Spleen (tissue), 11 donors: Measurements from ENCODE around the gene CDKL1. TPM values are rescaled to one million over a fixed set of nuclear protein-coding genes. Genes with fewer than 3 reads are reported as not detected.
"Not testable (repeated sequence)": the region's sequence is repeated elsewhere in the genome, so short reads cannot be mapped to it uniquely, and the experiment has no call there.

Source experiments
- DNase-seq: peaks from one replicate; pipeline ENCODE4 v3.0.0-alpha.2; 2020
- H3K27ac ChIP-seq, 8 donors: fragments of 200-600 bp; sonication (generic) in 7 of 8; 1 replicate in 4 of 8; 2 replicates in 4 of 8; pipeline versions ENCODE4 v1.5.0 to v1.8.0; 2016 to 2021; ENCODE audit warnings: inconsistent platforms in 4 of 8, mild to moderate bottlenecking in 4 of 8, moderate library complexity in 1 of 8
- H3K27me3 ChIP-seq, 7 donors: fragments of 200-600 bp; sonication (generic) in 6 of 7; replicated peaks in 1 of 7; 1 replicate in 4 of 7; 2 replicates in 3 of 7; pipeline versions ENCODE4 v1.5.0 to v1.8.0; 2016 to 2021; ENCODE audit warnings: inconsistent platforms in 3 of 7, mild to moderate bottlenecking in 1 of 7
- H3K36me3 ChIP-seq, 6 donors: fragments of 200-600 bp; sonication (generic) in 5 of 6; 1 replicate in 4 of 6; 2 replicates in 2 of 6; pipeline versions ENCODE4 v1.5.0 to v1.8.0; 2016 to 2021; ENCODE audit warnings: inconsistent platforms in 2 of 6
- H3K4me1 ChIP-seq, 6 donors: fragments of 200-600 bp; sonication (generic) in 5 of 6; 1 replicate in 3 of 6; 2 replicates in 3 of 6; pipeline versions ENCODE4 v1.5.0 to v1.8.0; 2016 to 2021; ENCODE audit warnings: inconsistent platforms in 3 of 6
- H3K4me3 ChIP-seq, 8 donors: fragments of 200-600 bp; sonication (generic) in 7 of 8; 1 replicate in 4 of 8; 2 replicates in 4 of 8; pipeline versions ENCODE4 v1.5.0 to v1.8.0; 2016 to 2021; ENCODE audit warnings: inconsistent platforms in 4 of 8, mild to moderate bottlenecking in 4 of 8, moderate library complexity in 2 of 8
- H3K9me3 ChIP-seq, 8 donors: fragments of 200-600 bp; sonication (generic) in 7 of 8; 1 replicate in 4 of 8; 2 replicates in 4 of 8; pipeline versions ENCODE4 v1.5.0 to v1.8.0; 2016 to 2021; ENCODE audit warnings: inconsistent platforms in 4 of 8
- CTCF ChIP-seq, 11 experiments: fragments of 200-600 bp in 7 of 11; fragments of 450-650 bp in 4 of 11; sonication (generic) in 4 of 11; IDR thresholded peaks in 8 of 11; conservative IDR thresholded peaks in 3 of 11; 1 replicate in 7 of 11; 2 replicates in 4 of 11; pipeline versions ENCODE4 v1.4.0 to v1.8.0; 2016 to 2021; ENCODE audit warnings: antibody characterized with exemption in 11 of 11, inconsistent platforms in 4 of 11, mild to moderate bottlenecking in 1 of 11
- POLR2A ChIP-seq, 3 donors: fragments of 450-650 bp; IDR thresholded peaks; one replicate each; pipeline ENCODE4 v1.5.1; 2017; ENCODE audit warnings: antibody characterized with exemption in 3 of 3, mild to moderate bottlenecking in 1 of 3
- POLR2AphosphoS5 ChIP-seq, 3 donors: sonication (generic); formaldehyde crosslinking; IDR thresholded peaks; one replicate each; pipeline ENCODE4 v1.5.1; 2017; ENCODE audit warnings: antibody characterized with exemption in 3 of 3
- WGBS, 5 donors: extraction: QIAGEN DNeasy Blood & Tissue Kit in 3 of 5; methylation state at CpG; one replicate each; pipeline versions ENCODE4 v1.1.5 to v1.1.7; 2013 to 2018; 5-methylcytosine and 5-hydroxymethylcytosine counted together
- intact Hi-C: fragments of 100-400 bp; cut with DNase I; formaldehyde crosslinking; loops from one replicate; pipeline ENCODE4 v1.15.0; 2023; ENCODE audit warnings: low total_unique reads
- polyA plus RNA-seq, 3 donors: library from polyadenylated mRNA; stranded (reverse); fragments of 200-250 nt; gene quantifications; one replicate each; pipeline ENCODE4 v1.2.1, GENCODE V29; 2013
- total RNA-seq, 7 donors: library from RNA; depleted of rRNA in 3 of 7; stranded (reverse); fragments of >200 nt in 3 of 7; fragmentation: NEBNext Ultra II Directional in 4 of 7; extraction: Animal tissue kit (Norgen Biotek cat#: 25700) in 4 of 7; gene quantifications; one replicate each; pipeline versions ENCODE4 v1.1.0 to v1.2.1, GENCODE V29; 2016 to 2021
- donor health status: healthy with polysubstance abuse.
- donor health status: DM: no; HTN: no; CAD: no; lungs with moderate emphysema.
- donor health status: DM: no; HTN: no; CAD: no.
- donor health status: Bipolar disorder and iron deficiency.
- donor health status: healthy.
- donor health status: DM: no; HTN: no; CAD: no.
- donor health status: DM: yes; HTN: yes; CAD: no.

The CDKL1 gene
- total and polyA plus RNA-seq, 10 donors: 1.7 to 310 (median 17.6) TPM

- H3K36me3 ChIP-seq: peaks cover 0 to 18% (median 0%) of the 10 kb centered on the region in 6 donors
- intact Hi-C loops: no loop called here
- TF ChIP-seq POLR2A (IDR thresholded peaks at IDR 0.05) (no peak), CTCF (IDR thresholded peaks at IDR 0.05 in 8 of 11, conservative IDR thresholded peaks at IDR 0.05 in 3 of 11) (peak in 8 of 11 experiments; percentile 36 to 69 (median 50))
- WGBS, 5 donors: 49 to 72% (median 55%) methylated on average over 4 of the region's 4 CpGs
- H3K9me3 ChIP-seq: no peaks in the 10 kb centered on the region
- DNase-seq: no peak
- no peak overlapping the region for H3K4me3 ChIP-seq
- H3K4me1 ChIP-seq: peaks cover 14 to 60% (median 28%) of the 10 kb centered on the region in 6 donors
- no peak overlapping the region for H3K27ac ChIP-seq
- no peaks in the 10 kb centered on the region for H3K27me3 ChIP-seq
Observed at GRCh38 chr14:50318031-50318626, 78.6 kb downstream of the CDKL1 start.

GRCh38 chr14:50314098-50314497 lies 82.6 kb downstream of the CDKL1 start:
- H3K9me3 ChIP-seq, H3K36me3 ChIP-seq, H3K4me3 ChIP-seq, DNase-seq, H3K27me3 ChIP-seq, intact Hi-C loops, H3K27ac ChIP-seq: not testable (repeated sequence)
- 93 to 98% (median 96%) methylated on average over 3 of the region's 3 CpGs for WGBS, 5 donors
- peaks cover 10 to 57% (median 21%) of the 10 kb centered on the region in 6 donors for H3K4me1 ChIP-seq

- H3K4me1 ChIP-seq: peaks cover 10 to 45% (median 21%) of the 10 kb centered on the region in 6 donors
- DNase-seq: no peak
- intact Hi-C loops: no loop called here
- H3K4me3 ChIP-seq: peak overlapping the region; percentile 68 to 96 (median 86)
- no peaks in the 10 kb centered on the region for H3K27me3 ChIP-seq
- H3K27ac ChIP-seq: peak overlapping the region; percentile 90 to 98 (median 93)
- H3K36me3 ChIP-seq: peaks cover 0 to 9% (median 0%) of the 10 kb centered on the region in 6 donors
- H3K9me3 ChIP-seq: no peaks in the 10 kb centered on the region
- WGBS, 5 donors: 3 to 9% (median 4%) methylated on average over 9 to 18 of the region's 18 CpGs
- no peak for TF ChIP-seq POLR2A (IDR thresholded peaks at IDR 0.05)
- TF ChIP-seq POLR2AphosphoS5 (IDR thresholded peaks at IDR 0.05): no peak
- no peak for TF ChIP-seq CTCF (IDR thresholded peaks at IDR 0.05 in 8 of 11, conservative IDR thresholded peaks at IDR 0.05 in 3 of 11)
Observed at GRCh38 chr14:50312734-50313054, 84.0 kb downstream of the CDKL1 start.

- H3K27me3 ChIP-seq: no peaks in the 10 kb centered on the region
- peak; percentile 96 for DNase-seq
- H3K4me3 ChIP-seq: peak within 1 kb of the TSS; percentile 68 to 96 (median 86)
- peak within 1 kb of the TSS; percentile 90 to 98 (median 93) for H3K27ac ChIP-seq
- no peaks in the 10 kb centered on the region for H3K9me3 ChIP-seq
- 0 to 1% (median 0%) methylated on average over 6 to 83 of the region's 83 CpGs for WGBS, 5 donors
- intact Hi-C loops: no loop called here
- peak in 5 of 11 experiments; percentile 14 to 55 (median 22) for TF ChIP-seq CTCF (IDR thresholded peaks at IDR 0.05 in 8 of 11, conservative IDR thresholded peaks at IDR 0.05 in 3 of 11)
- TF ChIP-seq POLR2AphosphoS5 (IDR thresholded peaks at IDR 0.05): peak; percentile 95 to 97 (median 96)
- peak in 2 of 3 donors; percentile 59 to 80 for TF ChIP-seq POLR2A (IDR thresholded peaks at IDR 0.05)
- H3K4me1 ChIP-seq: peaks cover 10 to 41% (median 21%) of the 10 kb centered on the region in 6 donors
- H3K36me3 ChIP-seq: peaks cover 0 to 9% (median 0%) of the 10 kb centered on the region in 6 donors
Observed at GRCh38 chr14:50311972-50312733, 84.5 kb downstream of the CDKL1 start, which contains the start of the genes DMAC2L and L2HGDH. Gene DMAC2L (plus strand): TSS chr14:50312324. CDS start chr14:50321488, 9,164 bp downstream. Gene L2HGDH (minus strand): TSS chr14:50312229. CDS start chr14:50312150, 79 bp downstream.
